Stimulated activated naive CD8-positive, alpha-beta T cell treated with anti-CD3 and anti-CD28 coated beads, Interleukin-15, Interleukin-2, amounts not matched to agents 100 ng/mL and 50 ng/mL, for 24 hours (primary cell): ENCODE data around the gene SCLT1.
"Not testable (repeated sequence)": the region's sequence is repeated elsewhere in the genome, so short reads cannot be mapped to it uniquely, and the experiment has no call there.

Source experiments
- H3K27ac Mint-ChIP-seq: one replicate; pipeline ENCODE4 v1.8.0; 2021; ENCODE audit warnings: mild to moderate bottlenecking, mixed read lengths
- H3K27me3 Mint-ChIP-seq: one replicate; pipeline ENCODE4 v1.8.0; 2021; ENCODE audit warnings: mixed read lengths
- H3K36me3 Mint-ChIP-seq: one replicate; pipeline ENCODE4 v1.8.0; 2021; ENCODE audit warnings: low read depth, mixed read lengths
- H3K4me1 Mint-ChIP-seq: one replicate; pipeline ENCODE4 v1.8.0; 2021; ENCODE audit warnings: low read depth, mixed read lengths
- H3K4me3 Mint-ChIP-seq: one replicate; pipeline ENCODE4 v1.8.0; 2021; ENCODE audit warnings: mild to moderate bottlenecking, mixed read lengths
- H3K9me3 Mint-ChIP-seq: one replicate; pipeline ENCODE4 v1.8.0; 2021; ENCODE audit warnings: mixed read lengths

Gene SCLT1

DNA sequence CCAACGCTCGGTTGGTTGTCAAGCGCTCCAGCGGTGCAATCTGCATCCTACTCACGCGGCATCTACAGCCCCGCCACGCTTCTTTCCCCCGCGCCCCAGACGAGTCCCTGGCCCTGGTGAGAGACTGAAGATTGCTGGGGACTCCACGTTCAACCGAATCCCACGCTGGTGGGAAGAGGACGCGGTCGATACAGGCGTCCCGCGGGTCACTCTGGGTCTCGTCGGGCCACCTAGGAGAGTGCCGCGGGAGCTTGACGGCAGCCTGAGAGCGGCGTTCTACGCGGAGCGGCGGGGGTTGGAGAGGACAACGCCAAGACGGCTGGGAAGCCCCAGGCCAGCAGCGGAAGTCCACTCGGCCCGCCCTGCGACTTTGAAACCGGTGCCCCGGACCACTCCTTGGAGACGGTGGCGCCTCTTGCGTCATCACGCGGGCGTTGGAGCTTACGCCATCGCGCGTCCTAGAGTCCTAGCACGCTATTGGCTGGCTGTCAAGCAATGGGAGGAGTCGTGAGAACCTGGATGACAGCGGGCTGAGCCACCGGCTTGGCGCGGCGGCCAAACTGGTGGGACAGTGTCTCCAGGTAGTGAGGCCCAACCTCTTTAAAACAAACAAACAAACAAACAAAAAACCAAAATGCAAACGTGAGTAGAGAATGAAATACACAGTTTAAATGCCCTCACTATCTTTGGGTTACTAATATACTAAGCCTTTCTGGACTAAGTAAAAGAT is at the start of gene SCLT1:
Gene SCLT1, minus strand, starts transcription at position 349 of the 730 bp plus-strand sequence. CDS start 436 bp downstream, outside the sequence.
- H3K4me1 Mint-ChIP-seq = peaks cover 50% of the 10 kb centered on the region
- no peak within 1 kb of the TSS for H3K4me3 Mint-ChIP-seq
- H3K9me3 Mint-ChIP-seq = no peaks in the 10 kb centered on the region
- no peaks in the 10 kb centered on the region for H3K27me3 Mint-ChIP-seq
- no peak within 1 kb of the TSS for H3K27ac Mint-ChIP-seq
- H3K36me3 Mint-ChIP-seq = no peaks in the 10 kb centered on the region

GRCh38 chr4:129140521-129140920 is 47.2 kb upstream of the SCLT1 start:
- Mint-ChIP-seq H3K9me3 (no peaks in the 10 kb centered on the region), H3K27me3 (peaks cover 18% of the 10 kb centered on the region), H3K4me1 (no peaks in the 10 kb centered on the region), H3K4me3 (no peak overlapping the region), H3K27ac (no peak overlapping the region), H3K36me3 (no peaks in the 10 kb centered on the region)

DNA sequence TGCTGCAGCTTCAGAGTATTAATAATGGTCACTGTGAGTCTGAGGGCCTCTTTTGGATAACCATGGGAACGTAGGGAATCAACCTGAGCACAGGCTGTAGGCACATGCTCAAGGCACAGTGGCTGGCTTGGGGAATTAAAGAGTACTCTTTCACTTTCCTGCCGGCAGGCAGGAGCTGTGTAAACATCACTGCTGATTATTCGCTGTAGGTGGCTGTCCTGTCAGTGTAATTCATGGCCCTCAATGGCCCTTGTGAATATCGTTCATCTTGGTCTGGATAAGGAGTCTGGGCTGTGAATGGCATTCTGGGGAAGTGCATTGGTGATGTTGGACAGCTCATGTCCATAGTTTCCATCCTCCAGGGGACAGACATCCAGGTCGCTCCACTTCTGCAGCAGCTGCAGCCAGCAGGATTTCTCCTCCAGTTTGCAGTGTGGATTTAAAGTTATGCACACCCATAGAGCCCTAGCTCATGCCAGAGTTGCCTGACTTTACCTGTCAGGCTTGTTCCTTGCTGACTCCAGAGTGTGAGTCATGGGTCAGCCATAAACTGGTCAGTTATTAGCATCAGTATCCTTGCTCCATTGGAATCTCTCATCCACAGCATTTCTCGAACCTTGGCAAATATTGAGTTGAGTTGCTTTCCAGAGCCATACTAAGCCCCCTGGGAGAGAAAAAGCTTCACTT is 45.6 kb upstream of the SCLT1 start:
- H3K27ac Mint-ChIP-seq = no peak overlapping the region
- no peaks in the 10 kb centered on the region for H3K4me1 Mint-ChIP-seq
- H3K4me3 Mint-ChIP-seq = no peak overlapping the region
- H3K27me3 Mint-ChIP-seq = peaks cover 17% of the 10 kb centered on the region
- H3K9me3 Mint-ChIP-seq = no peaks in the 10 kb centered on the region
- H3K36me3 Mint-ChIP-seq = no peaks in the 10 kb centered on the region

DNA sequence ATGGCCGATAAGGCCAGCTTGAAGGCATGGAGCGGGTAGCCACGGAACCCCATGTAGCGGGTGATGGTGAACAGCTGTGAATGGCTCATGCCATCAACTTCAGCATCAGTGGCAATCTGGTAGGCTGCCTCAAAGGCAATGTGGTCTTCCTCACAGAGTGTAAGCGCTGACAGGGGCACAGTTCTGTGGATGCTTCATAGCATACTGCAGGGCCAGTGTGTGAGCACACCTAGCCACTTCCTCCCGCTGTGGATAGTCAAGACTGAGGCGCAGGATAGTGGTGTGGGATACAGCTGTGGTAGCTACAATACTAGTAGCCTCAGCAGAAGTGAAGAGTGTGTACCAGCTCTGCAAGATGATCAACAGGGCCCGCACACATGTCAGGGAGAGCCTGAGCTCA is 43.1 kb upstream of the SCLT1 start:
- Mint-ChIP-seq H3K4me1 (no peaks in the 10 kb centered on the region), H3K36me3 (no peaks in the 10 kb centered on the region), H3K27me3 (peaks cover 13% of the 10 kb centered on the region), H3K27ac (no peak overlapping the region), H3K9me3 (peaks cover 4% of the 10 kb centered on the region), H3K4me3 (no peak overlapping the region)

- no peak overlapping the region for H3K27ac Mint-ChIP-seq
- H3K36me3 Mint-ChIP-seq = no peaks in the 10 kb centered on the region
- no peak overlapping the region for H3K4me3 Mint-ChIP-seq
- no peaks in the 10 kb centered on the region for H3K4me1 Mint-ChIP-seq
- peaks cover 4% of the 10 kb centered on the region for H3K9me3 Mint-ChIP-seq
- peaks cover 7% of the 10 kb centered on the region for H3K27me3 Mint-ChIP-seq
Observed at GRCh38 chr4:129131343-129131742, 38.0 kb upstream of the SCLT1 start.

GRCh38 chr4:129129143-129129542 is 35.8 kb upstream of the SCLT1 start:
- H3K4me3 Mint-ChIP-seq = no peak overlapping the region
- peaks cover 4% of the 10 kb centered on the region for H3K36me3 Mint-ChIP-seq
- H3K4me1 Mint-ChIP-seq = no peaks in the 10 kb centered on the region
- peaks cover 4% of the 10 kb centered on the region for H3K9me3 Mint-ChIP-seq
- no peaks in the 10 kb centered on the region for H3K27me3 Mint-ChIP-seq
- no peak overlapping the region for H3K27ac Mint-ChIP-seq

DNA sequence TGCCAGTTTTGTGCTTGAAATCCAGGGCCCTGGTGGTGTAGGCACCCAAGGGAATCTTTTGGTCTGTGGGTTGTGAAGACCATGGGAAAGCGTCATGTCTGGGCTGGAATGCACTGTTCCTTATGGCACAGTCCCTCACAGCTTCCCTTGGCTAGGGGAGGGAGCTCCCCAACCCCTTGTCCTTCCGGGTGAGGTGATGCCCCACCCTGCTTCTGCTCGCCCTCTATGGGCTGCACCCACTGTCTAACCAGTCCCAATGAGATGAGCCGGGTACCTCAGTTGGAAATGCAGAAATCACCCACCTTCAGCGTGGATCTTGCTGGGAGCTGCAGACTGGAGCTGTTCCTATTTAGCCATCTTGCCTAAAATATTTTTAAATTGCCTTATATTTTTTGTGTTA is 33.3 kb upstream of the SCLT1 start:
- not testable (repeated sequence) for H3K4me3 Mint-ChIP-seq, H3K36me3 Mint-ChIP-seq, H3K27me3 Mint-ChIP-seq, H3K27ac Mint-ChIP-seq, H3K9me3 Mint-ChIP-seq, H3K4me1 Mint-ChIP-seq

- Mint-ChIP-seq H3K4me1 (no peaks in the 10 kb centered on the region), H3K36me3 (no peaks in the 10 kb centered on the region), H3K27ac (no peak overlapping the region), H3K27me3 (no peaks in the 10 kb centered on the region), H3K9me3 (no peaks in the 10 kb centered on the region), H3K4me3 (no peak overlapping the region)
Observed at GRCh38 chr4:129117705-129118104, 24.4 kb upstream of the SCLT1 start.

DNA sequence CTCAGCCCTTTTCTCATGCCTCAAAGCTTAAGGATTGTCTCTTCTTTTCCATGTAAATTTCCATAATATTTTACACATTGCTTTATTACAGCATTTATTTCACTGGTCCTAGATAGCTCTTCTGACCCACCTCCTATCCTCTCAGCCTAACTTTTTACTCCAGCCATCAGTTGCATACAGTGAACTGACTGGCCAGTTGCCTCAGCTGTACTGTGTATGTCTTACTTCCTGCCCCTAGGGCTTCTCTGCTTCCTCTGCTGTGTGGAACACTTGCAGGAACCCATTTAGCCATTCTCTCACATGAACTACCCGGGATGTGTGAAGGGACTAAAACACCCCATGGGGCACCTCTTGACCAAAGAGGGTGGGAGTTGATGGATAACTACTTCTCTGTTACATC is 20.6 kb upstream of the SCLT1 start:
- Mint-ChIP-seq H3K27me3 (no peaks in the 10 kb centered on the region), H3K9me3 (no peaks in the 10 kb centered on the region), H3K4me3 (no peak overlapping the region), H3K36me3 (peaks cover 11% of the 10 kb centered on the region), H3K27ac (no peak overlapping the region), H3K4me1 (no peaks in the 10 kb centered on the region)

DNA sequence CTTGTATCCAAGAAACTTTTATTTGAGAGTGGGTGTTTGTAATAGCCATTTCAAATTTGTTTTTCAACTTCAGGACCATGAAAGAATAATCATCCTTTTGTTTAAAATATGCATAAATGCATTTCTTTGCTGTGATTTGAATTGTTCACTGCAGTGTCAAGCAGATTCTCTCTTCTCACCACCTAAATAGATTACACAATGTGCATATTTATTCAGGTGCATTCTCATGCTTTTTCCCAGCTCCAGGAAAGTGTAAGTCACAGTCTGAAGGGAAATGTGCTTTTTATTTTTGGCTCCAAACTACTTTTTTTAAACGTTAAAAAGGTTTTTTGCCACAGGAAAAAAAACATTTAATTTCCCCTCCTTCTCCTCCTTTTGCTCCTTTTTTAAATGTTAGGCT is 20.1 kb upstream of the SCLT1 start:
- Mint-ChIP-seq H3K27ac (no peak overlapping the region), H3K27me3 (no peaks in the 10 kb centered on the region), H3K9me3 (no peaks in the 10 kb centered on the region), H3K36me3 (peaks cover 11% of the 10 kb centered on the region), H3K4me3 (no peak overlapping the region), H3K4me1 (no peaks in the 10 kb centered on the region)

DNA sequence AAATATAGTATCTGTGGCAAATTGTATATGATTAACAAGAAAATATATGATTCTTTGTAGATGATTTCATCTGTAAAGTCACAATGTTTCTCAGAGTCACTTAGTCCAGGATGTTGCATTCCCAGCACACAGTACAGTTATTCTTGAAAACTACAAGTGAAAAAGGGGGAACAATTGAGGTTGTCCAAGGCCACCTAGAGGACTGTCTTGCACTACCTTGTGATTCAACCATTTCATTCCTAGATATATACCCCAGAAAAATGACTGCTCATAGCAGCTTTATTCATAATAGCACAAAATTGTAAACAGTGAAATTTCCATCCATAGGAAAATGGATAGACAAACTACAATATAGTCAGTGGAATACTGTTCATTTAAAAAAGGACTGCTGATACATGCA is 18.6 kb upstream of the SCLT1 start:
- no peak overlapping the region for H3K27ac Mint-ChIP-seq
- H3K4me3 Mint-ChIP-seq = no peak overlapping the region
- peaks cover 11% of the 10 kb centered on the region for H3K36me3 Mint-ChIP-seq
- H3K4me1 Mint-ChIP-seq = no peaks in the 10 kb centered on the region
- no peaks in the 10 kb centered on the region for H3K9me3 Mint-ChIP-seq
- H3K27me3 Mint-ChIP-seq = no peaks in the 10 kb centered on the region

- no peaks in the 10 kb centered on the region for H3K27me3 Mint-ChIP-seq
- no peak overlapping the region for H3K4me3 Mint-ChIP-seq
- no peaks in the 10 kb centered on the region for H3K9me3 Mint-ChIP-seq
- no peak overlapping the region for H3K27ac Mint-ChIP-seq
- no peaks in the 10 kb centered on the region for H3K4me1 Mint-ChIP-seq
- H3K36me3 Mint-ChIP-seq = peaks cover 11% of the 10 kb centered on the region
Observed at GRCh38 chr4:129110931-129111330, 17.6 kb upstream of the SCLT1 start.

GRCh38 chr4:129109965-129110824 is 16.9 kb upstream of the SCLT1 start:
- no peaks in the 10 kb centered on the region for H3K9me3 Mint-ChIP-seq
- no peak overlapping the region for H3K27ac Mint-ChIP-seq
- no peaks in the 10 kb centered on the region for H3K27me3 Mint-ChIP-seq
- no peak overlapping the region for H3K4me3 Mint-ChIP-seq
- H3K36me3 Mint-ChIP-seq = peaks cover 11% of the 10 kb centered on the region
- no peaks in the 10 kb centered on the region for H3K4me1 Mint-ChIP-seq

DNA sequence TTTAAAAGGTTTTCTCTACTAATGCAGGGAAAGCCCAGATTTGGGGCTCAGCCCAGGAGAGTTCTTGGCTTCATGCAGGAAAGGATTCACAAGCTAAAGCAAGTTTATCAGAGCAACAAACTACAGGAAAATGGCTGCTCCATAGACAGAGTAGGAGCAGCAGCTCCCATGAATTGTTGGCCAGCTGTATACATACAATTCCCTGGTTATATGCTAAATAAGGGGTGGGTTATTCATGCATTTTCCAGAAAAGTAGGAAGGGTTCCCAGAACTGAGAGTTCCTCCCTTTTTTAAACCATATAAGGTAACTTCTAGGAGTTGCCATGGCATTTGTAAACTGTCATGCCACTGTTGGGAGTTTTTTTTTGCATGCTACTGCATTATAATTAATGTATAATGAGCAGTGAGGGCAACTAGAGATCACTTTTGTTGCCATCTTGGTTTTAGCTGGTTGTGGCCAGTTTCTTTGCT is 5.2 kb upstream of the SCLT1 start:
- no peaks in the 10 kb centered on the region for H3K27me3 Mint-ChIP-seq
- no peak overlapping the region for H3K4me3 Mint-ChIP-seq
- H3K9me3 Mint-ChIP-seq = no peaks in the 10 kb centered on the region
- no peak overlapping the region for H3K27ac Mint-ChIP-seq
- H3K4me1 Mint-ChIP-seq = peaks cover 34% of the 10 kb centered on the region
- peaks cover 5% of the 10 kb centered on the region for H3K36me3 Mint-ChIP-seq
